IMR-90 (cell line): ENCODE data around the gene PEX6. TPM values are rescaled to one million over a fixed set of nuclear protein-coding genes. Genes with fewer than 3 reads are reported as not detected.
A peak's percentile ranks its signal among the peaks of the same experiment; 100 is the strongest.

Source experiments
- ATAC-seq: fragments of 200-7000 bp; cut with Tn5 transposase; 2 replicates; pipeline ENCODE4 v1.9.1; 2020; ENCODE audit warnings: low read depth, mild to moderate bottlenecking, moderate library complexity
- BruUV-seq: library from RNA; stranded (reverse); fragments of 400-500 nt; replicated peaks from 2 replicates; lab custom pipeline; 2021; lab: Mats Ljungman, UMichigan
- CTCF ChIA-PET: fragments of 300-600 bp; formaldehyde crosslinking; extraction: SDS; loops from one replicate; lab custom pipeline; 2021; ENCODE audit warnings: antibody characterized with exemption; lab: Yijun Ruan, JAX
- POLR2A ChIA-PET: fragments of 300-600 bp; sonication (Branson Sonifier 250); formaldehyde crosslinking; loops from one replicate; lab custom pipeline; 2022; ENCODE audit warnings: antibody characterized with exemption; ENCODE audit not compliant: unreplicated experiment; lab: Charles Lee
- DNase-seq: peaks from one replicate; pipeline ENCODE4 v3.0.0; 2013
- H2AFZ ChIP-seq: replicated peaks from 2 replicates; pipeline ENCODE3; 2013; ENCODE audit warnings: low read length, mild to moderate bottlenecking; ENCODE audit not compliant: poor library complexity
- H2AK5ac ChIP-seq: 2 replicates; pipeline ENCODE4 v1.6.1; 2013; ENCODE audit warnings: low read depth, low read length, inconsistent platforms
- H2AK9ac ChIP-seq: replicated peaks from 2 replicates; pipeline ENCODE3; 2013; ENCODE audit warnings: mild to moderate bottlenecking, low read depth, low read length, moderate library complexity; ENCODE audit not compliant: poor library complexity
- H2BK120ac ChIP-seq: 2 replicates; pipeline ENCODE4 v1.6.1; 2013; ENCODE audit warnings: low read depth, low read length, inconsistent platforms
- H2BK15ac ChIP-seq: 3 replicates; pipeline ENCODE4 v1.6.1; 2013; ENCODE audit warnings: low read depth, low read length, inconsistent platforms
- H2BK20ac ChIP-seq: 2 replicates; pipeline ENCODE4 v1.6.1; 2013; ENCODE audit warnings: low read depth, mild to moderate bottlenecking, inconsistent platforms, low read length, moderate library complexity
- H2BK5ac ChIP-seq: 2 replicates; pipeline ENCODE4 v1.6.1; 2013; ENCODE audit warnings: mild to moderate bottlenecking, low read depth, low read length, inconsistent platforms; ENCODE audit not compliant: poor library complexity, severe bottlenecking
- H3K14ac ChIP-seq: replicated peaks from 2 replicates; pipeline ENCODE4 v1.6.1; 2013; ENCODE audit warnings: low read depth, low read length, inconsistent platforms
- H3K18ac ChIP-seq: 2 replicates; pipeline ENCODE4 v1.6.1; 2013; ENCODE audit warnings: low read depth, low read length, control low read depth
- H3K23ac ChIP-seq: 2 replicates; pipeline ENCODE4 v1.6.1; 2013; ENCODE audit warnings: low read depth, low read length, inconsistent platforms
- H3K27ac ChIP-seq: 2 replicates; pipeline ENCODE4 v1.5.1; 2013; ENCODE audit warnings: mild to moderate bottlenecking, control low read depth, low read length; ENCODE audit not compliant: insufficient read depth
- H3K27me3 ChIP-seq: 2 replicates; pipeline ENCODE4 v1.6.1; 2013; ENCODE audit warnings: low read length; ENCODE audit not compliant: control insufficient read depth, insufficient read depth
- H3K36me3 ChIP-seq: 2 replicates; pipeline ENCODE4 v1.6.1; 2013; ENCODE audit warnings: low read length, mixed read lengths; ENCODE audit not compliant: control insufficient read depth, insufficient read depth
- H3K4ac ChIP-seq: 2 replicates; pipeline ENCODE4 v1.6.1; 2013; ENCODE audit warnings: low read depth, low read length, inconsistent platforms
- H3K4me1 ChIP-seq: 2 replicates; pipeline ENCODE4 v1.6.1; 2013; ENCODE audit warnings: low read length, mixed read lengths; ENCODE audit not compliant: control insufficient read depth, insufficient read depth
- H3K4me2 ChIP-seq: 2 replicates; pipeline ENCODE4 v1.6.1; 2013; ENCODE audit warnings: low read depth, mild to moderate bottlenecking, control low read depth, low read length, moderate library complexity
- H3K4me3 ChIP-seq: 2 replicates; pipeline ENCODE4 v1.5.1; 2013; ENCODE audit warnings: low read depth, mild to moderate bottlenecking, control low read depth, low read length, moderate library complexity; ENCODE audit not compliant: insufficient read depth
- H3K56ac ChIP-seq: 2 replicates; pipeline ENCODE4 v1.6.1; 2013; ENCODE audit warnings: low read length, inconsistent platforms; ENCODE audit not compliant: insufficient read depth; ENCODE audit errors: extremely low read depth
- H3K79me1 ChIP-seq, 2 experiments: 2 replicates each; pipeline ENCODE4 v1.6.1; 2013; ENCODE audit warnings: low read length in 2 of 2, inconsistent platforms in 1 of 2, low read depth in 1 of 2
- H3K9ac ChIP-seq: 2 replicates; pipeline ENCODE4 v1.6.1; 2013; ENCODE audit warnings: low read depth, low read length, control low read depth
- H3K9me1 ChIP-seq: 2 replicates; pipeline ENCODE4 v1.6.1; 2013; ENCODE audit warnings: low read length, inconsistent platforms; ENCODE audit not compliant: insufficient read depth
- H3K9me3 ChIP-seq: 2 replicates; pipeline ENCODE4 v1.6.1; 2013; ENCODE audit warnings: low read length; ENCODE audit not compliant: control insufficient read depth, insufficient read depth
- H4K20me1 ChIP-seq: 2 replicates; pipeline ENCODE4 v1.6.1; 2013; ENCODE audit warnings: low read length, inconsistent platforms; ENCODE audit not compliant: insufficient read depth
- H4K5ac ChIP-seq: 2 replicates; pipeline ENCODE4 v1.6.1; 2013; ENCODE audit warnings: mild to moderate bottlenecking, low read depth, low read length, control low read depth
- H4K8ac ChIP-seq, 2 experiments: 2 replicates each; pipeline ENCODE4 v1.6.1; 2013; ENCODE audit warnings: low read depth in 2 of 2, low read length in 2 of 2, control low read depth in 1 of 2, inconsistent platforms in 1 of 2
- H4K91ac ChIP-seq: 2 replicates; pipeline ENCODE4 v1.6.1; 2013; ENCODE audit warnings: low read depth, low read length, inconsistent platforms; ENCODE audit not compliant: insufficient read depth
- BHLHE40 ChIP-seq: fragments of 150-350 bp; IDR thresholded peaks from 2 replicates; pipeline ENCODE4 v1.6.1; 2016; ENCODE audit warnings: mild to moderate bottlenecking, low read depth, low read length
- CEBPB ChIP-seq: IDR thresholded peaks from 2 replicates; pipeline ENCODE4 v1.6.1; 2012; ENCODE audit warnings: low read depth, low read length, improper control_type of control experiment
- CHD1 ChIP-seq: IDR thresholded peaks from 2 replicates; pipeline ENCODE4 v1.6.1; 2012; ENCODE audit warnings: low read depth, low read length, improper control_type of control experiment
- FOS ChIP-seq: fragments of 150-350 bp; IDR thresholded peaks from 2 replicates; pipeline ENCODE4 v1.6.1; 2016; ENCODE audit warnings: low read depth, low read length
- MAFK ChIP-seq: IDR thresholded peaks from 2 replicates; pipeline ENCODE4 v1.6.1; 2012; ENCODE audit warnings: low read depth, low read length, improper control_type of control experiment
- MAZ ChIP-seq: IDR thresholded peaks from 2 replicates; pipeline ENCODE4 v1.6.1; 2012; ENCODE audit warnings: low read depth, mild to moderate bottlenecking, low read length, improper control_type of control experiment, moderate library complexity, borderline replicate concordance
- MXI1 ChIP-seq: IDR thresholded peaks from 2 replicates; pipeline ENCODE4 v1.6.1; 2012; ENCODE audit warnings: low read depth, mild to moderate bottlenecking, low read length, moderate library complexity, borderline replicate concordance
- NFE2L2 ChIP-seq: fragments of 150-350 bp; IDR thresholded peaks from 2 replicates; pipeline ENCODE4 v1.6.1; 2016; ENCODE audit warnings: low read depth, mild to moderate bottlenecking, low read length
- POLR2A ChIP-seq: IDR thresholded peaks from 2 replicates; pipeline ENCODE4 v1.6.1; 2012; ENCODE audit warnings: mild to moderate bottlenecking, low read depth, low read length
- RAD21 ChIP-seq: IDR thresholded peaks from 2 replicates; pipeline ENCODE4 v1.6.1; 2012; ENCODE audit warnings: low read length, improper control_type of control experiment
- RCOR1 ChIP-seq: IDR thresholded peaks from 2 replicates; pipeline ENCODE4 v1.6.1; 2012; ENCODE audit warnings: mild to moderate bottlenecking, low read length, improper control_type of control experiment; ENCODE audit not compliant: insufficient replicate concordance
- RFX5 ChIP-seq: IDR thresholded peaks from 2 replicates; pipeline ENCODE4 v1.8.0; 2012; ENCODE audit warnings: low read depth, mild to moderate bottlenecking, low read length, moderate library complexity
- SMC3 ChIP-seq: fragments of 150-350 bp; IDR thresholded peaks from 2 replicates; pipeline ENCODE4 v1.6.1; 2016; ENCODE audit warnings: low read depth, mild to moderate bottlenecking, antibody characterized with exemption, low read length, moderate library complexity
- WGBS, 2 experiments: methylation state at CpG; one replicate each; pipeline versions ENCODE4 v1.1.5 to v1.1.7; 2013; ENCODE audit warnings: missing lambda C conversion rate in 2 of 2; ENCODE audit not compliant: insufficient read length in 1 of 2; ENCODE audit errors: extremely low coverage in 2 of 2; 5-methylcytosine and 5-hydroxymethylcytosine counted together
- dilution Hi-C: fragments of 300-500 bp; cut with HindIII; formaldehyde crosslinking; loops from one replicate; pipeline ENCODE4 v1.14.3; 2018; ENCODE audit warnings: low sequenced_read_pairs; ENCODE audit not compliant: unreplicated experiment
- in situ Hi-C: fragments of 300-500 bp; cut with MboI; formaldehyde crosslinking; loops from 3 replicates; pipeline ENCODE4 v1.14.3; 2019; ENCODE audit warnings: low sequenced_read_pairs, inconsistent platforms, mixed read lengths
- intact Hi-C: fragments of 100-400 bp; cut with micrococcal nuclease; formaldehyde crosslinking; loops from 2 replicates; pipeline ENCODE4 v1.10.0; 2022
- polyA plus RNA-seq, 3 experiments: library from polyadenylated mRNA; depleted of rRNA; stranded (reverse); fragments of >200 nt; gene quantifications; 2 replicates each; pipeline ENCODE4 v1.2.3, GENCODE V29; 2012; ENCODE audit warnings: low replicate concordance in 1 of 3
- total RNA-seq: library from RNA; depleted of rRNA; stranded (reverse); fragments of >200 nt; gene quantifications from 2 replicates; pipeline ENCODE4 v1.2.3, GENCODE V29; 2012
- TF ChIP-seq, protein P1 (sequence below): conservative IDR thresholded peaks from 2 replicates; pipeline ENCODE4 v1.5.1; 2012; ENCODE audit warnings: mild to moderate bottlenecking, low read depth, low read length, improper control_type of control experiment
- TF ChIP-seq, protein P2 (sequence below): fragments of 150-350 bp; IDR thresholded peaks from 2 replicates; pipeline ENCODE4 v1.6.1; 2017; ENCODE audit warnings: mild to moderate bottlenecking, antibody characterized with exemption, low read length, low read depth
- TF ChIP-seq, protein P3 (sequence below): fragments of 150-350 bp; IDR thresholded peaks from 2 replicates; pipeline ENCODE4 v1.6.1; 2016; ENCODE audit warnings: low read depth, mild to moderate bottlenecking, low read length, moderate library complexity, borderline replicate concordance

PEX6 gene
- total and polyA plus RNA-seq, 2 of the 4 experiments (the other 2 are of a cell fraction), result 10.4 to 10.6 TPM

DNA sequence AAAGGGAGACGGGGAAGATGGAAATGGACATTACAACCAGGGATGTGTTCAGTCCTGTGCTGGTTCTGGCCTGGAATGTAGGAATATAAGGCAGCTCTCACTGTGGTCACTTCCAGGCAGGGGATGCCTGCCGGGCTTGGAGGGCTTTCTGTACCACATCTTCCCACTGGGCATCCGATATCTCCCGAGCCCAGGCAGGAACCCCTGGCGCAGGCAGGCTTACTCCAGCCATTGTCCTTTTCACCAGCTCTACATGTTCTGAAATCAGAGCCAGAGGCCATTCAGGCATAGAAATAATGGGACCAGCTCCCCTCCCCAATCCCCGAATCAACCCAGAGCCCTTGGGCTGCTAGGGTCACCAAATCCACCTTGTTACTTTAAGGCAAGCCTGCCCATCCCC is 33.4 kb upstream of the PEX6 start:
- no peak overlapping the region for H3K4me3 ChIP-seq

More for the DNA sequence above, 33.4 kb upstream of the PEX6 start:
- TF ChIP-seq RAD21 (no peak), MXI1 (no peak), RFX5 (no peak), CHD1 (no peak), SMC3 (no peak), MAFK (no peak), CEBPB (no peak), NFE2L2 (no peak), BHLHE40 (no peak), RCOR1 (no peak), FOS (no peak), MAZ (no peak), POLR2A (no peak)
- TF ChIP-seq, protein P1, sequence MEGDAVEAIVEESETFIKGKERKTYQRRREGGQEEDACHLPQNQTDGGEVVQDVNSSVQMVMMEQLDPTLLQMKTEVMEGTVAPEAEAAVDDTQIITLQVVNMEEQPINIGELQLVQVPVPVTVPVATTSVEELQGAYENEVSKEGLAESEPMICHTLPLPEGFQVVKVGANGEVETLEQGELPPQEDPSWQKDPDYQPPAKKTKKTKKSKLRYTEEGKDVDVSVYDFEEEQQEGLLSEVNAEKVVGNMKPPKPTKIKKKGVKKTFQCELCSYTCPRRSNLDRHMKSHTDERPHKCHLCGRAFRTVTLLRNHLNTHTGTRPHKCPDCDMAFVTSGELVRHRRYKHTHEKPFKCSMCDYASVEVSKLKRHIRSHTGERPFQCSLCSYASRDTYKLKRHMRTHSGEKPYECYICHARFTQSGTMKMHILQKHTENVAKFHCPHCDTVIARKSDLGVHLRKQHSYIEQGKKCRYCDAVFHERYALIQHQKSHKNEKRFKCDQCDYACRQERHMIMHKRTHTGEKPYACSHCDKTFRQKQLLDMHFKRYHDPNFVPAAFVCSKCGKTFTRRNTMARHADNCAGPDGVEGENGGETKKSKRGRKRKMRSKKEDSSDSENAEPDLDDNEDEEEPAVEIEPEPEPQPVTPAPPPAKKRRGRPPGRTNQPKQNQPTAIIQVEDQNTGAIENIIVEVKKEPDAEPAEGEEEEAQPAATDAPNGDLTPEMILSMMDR, result no peak
- TF ChIP-seq, protein P2, sequence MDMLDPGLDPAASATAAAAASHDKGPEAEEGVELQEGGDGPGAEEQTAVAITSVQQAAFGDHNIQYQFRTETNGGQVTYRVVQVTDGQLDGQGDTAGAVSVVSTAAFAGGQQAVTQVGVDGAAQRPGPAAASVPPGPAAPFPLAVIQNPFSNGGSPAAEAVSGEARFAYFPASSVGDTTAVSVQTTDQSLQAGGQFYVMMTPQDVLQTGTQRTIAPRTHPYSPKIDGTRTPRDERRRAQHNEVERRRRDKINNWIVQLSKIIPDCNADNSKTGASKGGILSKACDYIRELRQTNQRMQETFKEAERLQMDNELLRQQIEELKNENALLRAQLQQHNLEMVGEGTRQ, result no peak
- TF ChIP-seq, protein P3, sequence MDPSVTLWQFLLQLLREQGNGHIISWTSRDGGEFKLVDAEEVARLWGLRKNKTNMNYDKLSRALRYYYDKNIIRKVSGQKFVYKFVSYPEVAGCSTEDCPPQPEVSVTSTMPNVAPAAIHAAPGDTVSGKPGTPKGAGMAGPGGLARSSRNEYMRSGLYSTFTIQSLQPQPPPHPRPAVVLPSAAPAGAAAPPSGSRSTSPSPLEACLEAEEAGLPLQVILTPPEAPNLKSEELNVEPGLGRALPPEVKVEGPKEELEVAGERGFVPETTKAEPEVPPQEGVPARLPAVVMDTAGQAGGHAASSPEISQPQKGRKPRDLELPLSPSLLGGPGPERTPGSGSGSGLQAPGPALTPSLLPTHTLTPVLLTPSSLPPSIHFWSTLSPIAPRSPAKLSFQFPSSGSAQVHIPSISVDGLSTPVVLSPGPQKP, result no peak
- BruUV-seq, result no TSS peak
- Histone ChIP-seq H2AK5ac (no peak overlapping the region; the same call in 1 of the 2 replicates), H3K14ac (no peak overlapping the region), H2BK15ac (no peak overlapping the region), H3K4me2 (no peak overlapping the region), H2AFZ (no peak overlapping the region), H3K4me1 (peaks cover 8% of the 10 kb centered on the region), H3K18ac (no peak overlapping the region), H3K9me1 (peaks cover 3% of the 10 kb centered on the region), H3K56ac (no peak overlapping the region), H3K36me3 (peaks cover 44% of the 10 kb centered on the region), H4K5ac (no peak overlapping the region), H3K23ac (no peak overlapping the region), H4K8ac (no peak overlapping the region), H3K4ac (no peak overlapping the region), H2BK20ac (no peak overlapping the region), H3K27ac (no peak overlapping the region), H4K20me1 (no peaks in the 10 kb centered on the region; the same call in 1 of the 2 replicates), H2BK120ac (no peak overlapping the region), H2AK9ac (peak overlapping the region; percentile 75), H3K9me3 (no peaks in the 10 kb centered on the region), H2BK5ac (no peak overlapping the region), H4K91ac (no peak overlapping the region), H3K79me1 (peaks cover 5 to 60% of the 10 kb centered on the region in 2 experiments; a peak in 2 of 4 replicates), H3K27me3 (no peaks in the 10 kb centered on the region), H3K9ac (peak overlapping the region; percentile 13; the same call in 1 of the 2 replicates)
- in situ Hi-C loops, result no loop called here
- ChIA-PET POLR2A (no interaction called here), CTCF (no interaction called here)
- no peak for ATAC-seq
- intact Hi-C loops, result no loop called here
- dilution Hi-C loops, result no loop called here
- WGBS, 2 experiments, result 89% methylated on average over 3 of the region's 6 CpGs; no CpG with 5 or more reads in 1 of the 2 experiments
- no peak for DNase-seq
